IPS-18c (cell line): ENCODE measurements around the gene FTCD.
"Not testable (repeated sequence)": the region's sequence is repeated elsewhere in the genome, so short reads cannot be mapped to it uniquely, and the experiment has no call there.

Source experiments
- H3K4me3 ChIP-seq: 2 replicates; pipeline ENCODE4 v1.7.0; 2013; ENCODE audit warnings: low read depth, mild to moderate bottlenecking, low read length, moderate library complexity; ENCODE audit not compliant: insufficient read depth
- H3K9me3 ChIP-seq: one replicate; pipeline ENCODE4 v1.6.1; 2013; ENCODE audit warnings: mild to moderate bottlenecking, low read length, moderate library complexity; ENCODE audit not compliant: control insufficient read depth, insufficient read depth

Gene FTCD

DNA sequence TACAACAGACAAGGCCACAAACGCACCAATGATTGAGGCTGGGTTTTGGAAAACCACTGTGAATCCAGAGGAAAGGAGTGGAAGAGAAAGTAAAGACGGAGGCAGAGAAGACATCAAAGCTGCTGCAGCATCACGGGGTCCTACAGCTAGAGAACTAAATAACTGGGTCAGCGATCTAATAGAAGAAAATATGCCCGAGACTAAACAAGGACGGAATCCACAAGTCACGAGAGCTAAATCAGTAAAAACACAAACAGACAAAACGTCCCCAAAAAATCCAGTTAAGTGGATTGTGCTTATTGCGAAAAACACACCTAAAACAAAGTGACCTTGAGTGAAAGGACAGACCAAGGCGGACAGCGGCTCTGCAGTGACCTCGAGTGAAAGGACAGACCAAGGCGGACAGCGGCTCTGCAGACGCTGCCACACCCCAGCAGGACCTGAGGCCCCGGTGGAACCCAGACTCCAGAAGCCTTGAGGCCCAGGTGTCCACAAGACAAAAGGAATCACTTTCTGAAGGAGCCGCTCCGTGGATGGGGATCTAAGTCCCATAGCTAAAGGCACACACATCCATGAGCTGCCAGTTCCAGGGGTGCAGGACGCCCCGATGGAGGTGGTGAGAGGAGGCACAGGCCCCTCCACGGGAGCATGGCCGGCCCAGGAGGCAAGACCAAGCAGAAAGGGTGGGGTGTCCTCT lies 6.0 kb downstream of the FTCD start:
- H3K9me3 ChIP-seq, result no peaks in the 10 kb centered on the region
- H3K4me3 ChIP-seq, result no peak overlapping the region

DNA sequence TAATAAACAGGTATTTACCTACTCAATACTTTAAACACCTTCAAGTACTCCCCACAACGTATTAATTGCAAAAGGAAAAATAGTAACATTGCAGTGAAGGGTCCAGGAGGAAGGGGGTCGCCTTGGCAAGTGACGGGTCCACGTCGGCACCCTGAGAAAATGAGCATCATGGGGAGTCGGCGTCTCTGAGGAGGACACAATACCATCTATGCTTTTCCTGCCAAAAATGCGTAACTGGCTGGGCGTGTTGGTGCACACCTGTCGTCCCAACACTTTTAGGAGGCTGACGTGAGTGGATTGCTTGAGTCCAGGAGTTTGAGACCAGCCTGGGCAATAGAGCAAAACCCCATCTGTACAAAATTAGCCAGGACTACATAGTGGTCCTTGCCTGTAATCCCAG lies 7.3 kb downstream of the FTCD start:
- no peaks in the 10 kb centered on the region for H3K9me3 ChIP-seq
- no peak overlapping the region for H3K4me3 ChIP-seq

DNA sequence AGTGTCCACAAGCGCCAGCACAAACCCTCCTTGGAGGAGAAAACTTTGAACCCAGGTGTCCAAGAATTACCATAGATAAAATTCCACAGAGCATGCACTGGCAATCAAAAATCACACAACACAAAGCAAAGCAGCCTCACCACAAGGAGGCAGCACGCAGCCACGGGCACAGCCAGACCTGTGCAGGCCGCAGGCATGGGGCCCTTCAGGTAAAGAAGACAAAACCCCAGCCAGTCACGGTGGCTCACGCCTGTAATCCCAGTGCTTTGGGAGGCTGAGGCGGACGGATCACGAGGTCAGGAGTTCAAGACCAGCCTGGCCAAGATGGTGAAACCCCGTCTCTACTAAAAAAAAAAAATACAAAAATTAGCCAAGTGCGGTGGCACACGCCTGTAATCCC lies 8.0 kb downstream of the FTCD start:
- not testable (repeated sequence) for H3K4me3 ChIP-seq, H3K9me3 ChIP-seq

DNA sequence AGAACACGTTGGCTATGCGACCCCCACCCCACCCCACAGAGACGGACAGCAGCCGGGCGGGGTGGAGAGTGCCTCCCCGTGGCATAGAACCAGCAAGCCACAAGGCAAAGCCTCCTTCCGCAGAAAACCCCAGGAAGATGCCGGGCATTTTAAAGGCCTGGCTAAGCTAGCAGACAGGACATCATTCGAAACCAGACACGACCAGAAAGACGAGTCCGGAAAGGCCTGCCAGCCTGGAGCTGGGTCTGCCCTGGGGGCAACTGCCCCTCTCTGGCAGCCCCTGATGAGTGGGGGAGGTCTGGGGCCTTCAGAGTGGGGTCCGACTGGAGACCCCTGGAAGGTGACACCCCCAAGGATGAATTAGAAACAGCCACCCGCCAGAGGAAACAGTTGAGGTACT lies 8.5 kb downstream of the FTCD start:
- no peak overlapping the region for H3K4me3 ChIP-seq
- H3K9me3 ChIP-seq, result no peaks in the 10 kb centered on the region

DNA sequence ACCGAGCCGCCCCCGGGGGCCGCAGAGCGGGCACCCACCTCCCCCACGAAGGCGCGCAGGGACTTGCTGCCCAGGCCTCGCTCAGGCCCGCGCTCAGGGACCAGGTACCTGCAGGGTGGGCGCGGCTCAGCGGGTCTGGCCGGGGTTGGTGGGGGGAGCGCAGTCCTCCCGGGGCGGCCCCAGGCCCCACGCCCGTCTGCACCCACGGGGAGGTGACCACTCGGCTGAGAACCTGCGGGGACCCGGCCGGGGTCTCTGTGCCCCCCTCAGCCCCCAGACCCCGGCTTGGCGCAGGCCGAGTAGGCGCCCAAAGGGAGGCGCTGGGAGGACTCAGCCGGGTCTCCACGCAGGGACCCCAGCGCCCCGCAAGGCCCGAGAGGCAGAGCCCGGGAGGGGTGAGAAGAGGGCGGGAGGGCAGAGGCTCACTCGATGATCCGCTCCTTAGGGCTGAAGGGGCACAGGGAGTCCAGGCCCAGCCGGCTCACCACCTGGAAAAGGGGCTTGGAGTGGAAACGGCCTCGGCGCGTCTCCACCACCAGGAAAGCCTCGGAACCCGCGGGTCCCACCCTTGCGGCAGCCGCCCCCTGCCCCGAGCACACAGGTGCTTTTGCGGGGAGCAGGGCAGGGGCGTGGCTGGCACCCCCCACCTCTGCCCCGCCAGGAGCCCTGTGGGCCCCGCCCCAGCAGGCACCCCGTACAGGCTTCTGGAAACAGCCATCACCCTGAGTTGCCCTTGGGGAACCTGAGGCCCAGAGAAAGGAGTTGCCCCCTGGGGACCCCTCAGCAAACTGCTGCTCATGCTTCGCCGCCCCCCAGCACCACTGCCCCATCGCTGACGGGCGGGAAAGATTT lies 9.3 kb downstream of the FTCD start:
- H3K4me3 ChIP-seq, result no peak overlapping the region
- no peaks in the 10 kb centered on the region for H3K9me3 ChIP-seq

DNA sequence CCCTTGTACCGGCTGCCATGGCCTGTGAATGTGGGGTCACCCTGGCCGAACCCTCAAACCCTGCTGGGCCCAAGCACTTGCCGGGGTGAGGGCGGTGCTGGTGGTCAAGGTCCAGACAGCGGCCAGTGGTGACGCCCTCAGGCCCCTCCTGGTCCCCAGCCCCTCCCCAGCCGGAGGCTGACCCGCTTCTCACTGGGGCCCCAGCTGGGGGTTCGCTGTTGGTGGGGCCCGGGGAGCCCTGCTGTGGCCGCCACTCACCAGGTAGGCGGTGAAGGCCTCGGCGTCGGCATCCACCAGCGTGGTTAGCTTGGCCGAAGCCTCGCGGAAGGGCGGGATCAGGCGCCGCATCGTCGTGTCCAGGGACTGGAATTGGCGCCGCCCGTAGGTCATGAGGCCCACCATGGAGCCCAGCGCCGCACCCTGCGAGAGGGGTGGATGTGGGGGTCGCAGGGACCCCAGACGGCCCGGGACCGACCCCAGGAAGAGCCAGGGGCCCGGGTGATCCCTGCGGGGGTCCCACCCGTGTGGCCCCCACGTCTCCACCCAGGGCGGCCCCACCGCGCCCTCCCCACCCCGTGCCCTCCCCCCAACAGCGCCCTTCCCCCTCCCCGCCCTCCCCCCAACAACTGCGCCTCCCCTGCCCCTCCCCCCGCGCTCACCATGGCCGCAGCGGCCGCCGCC lies 10.1 kb downstream of the FTCD start:
- Histone ChIP-seq H3K4me3 (no peak overlapping the region), H3K9me3 (no peaks in the 10 kb centered on the region)

DNA sequence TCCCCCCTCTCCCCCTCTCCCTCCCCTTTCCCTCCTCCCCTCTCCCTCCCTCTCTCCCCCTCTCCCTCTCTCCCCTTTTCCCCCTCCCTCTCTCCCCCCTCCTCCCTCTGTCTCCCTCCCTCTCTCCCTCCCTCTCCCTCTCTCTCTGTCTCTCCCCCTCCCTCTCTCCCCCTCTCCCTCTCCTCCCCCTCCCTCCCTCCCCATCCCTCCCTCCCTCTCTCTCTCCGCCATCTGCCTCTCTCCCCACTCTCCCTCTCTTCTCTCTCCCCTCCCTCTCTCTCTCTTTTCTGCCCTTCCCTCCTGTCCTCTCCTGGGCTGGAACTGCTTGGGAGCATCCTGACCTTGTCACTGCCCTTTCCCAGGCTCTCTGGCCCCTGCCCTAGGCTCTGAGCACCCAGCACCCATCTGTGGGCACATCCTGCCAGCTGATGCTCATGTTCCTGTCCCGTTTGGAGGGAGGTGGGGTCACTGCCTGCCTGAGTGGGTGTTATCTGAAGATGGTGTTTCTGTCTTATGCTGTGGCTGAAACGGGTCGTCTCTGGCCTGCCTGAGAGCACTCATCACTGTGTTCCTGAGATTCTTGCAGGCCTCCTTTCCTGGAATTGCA lies 10.8 kb downstream of the FTCD start:
- H3K4me3 ChIP-seq, result no peak overlapping the region

DNA sequence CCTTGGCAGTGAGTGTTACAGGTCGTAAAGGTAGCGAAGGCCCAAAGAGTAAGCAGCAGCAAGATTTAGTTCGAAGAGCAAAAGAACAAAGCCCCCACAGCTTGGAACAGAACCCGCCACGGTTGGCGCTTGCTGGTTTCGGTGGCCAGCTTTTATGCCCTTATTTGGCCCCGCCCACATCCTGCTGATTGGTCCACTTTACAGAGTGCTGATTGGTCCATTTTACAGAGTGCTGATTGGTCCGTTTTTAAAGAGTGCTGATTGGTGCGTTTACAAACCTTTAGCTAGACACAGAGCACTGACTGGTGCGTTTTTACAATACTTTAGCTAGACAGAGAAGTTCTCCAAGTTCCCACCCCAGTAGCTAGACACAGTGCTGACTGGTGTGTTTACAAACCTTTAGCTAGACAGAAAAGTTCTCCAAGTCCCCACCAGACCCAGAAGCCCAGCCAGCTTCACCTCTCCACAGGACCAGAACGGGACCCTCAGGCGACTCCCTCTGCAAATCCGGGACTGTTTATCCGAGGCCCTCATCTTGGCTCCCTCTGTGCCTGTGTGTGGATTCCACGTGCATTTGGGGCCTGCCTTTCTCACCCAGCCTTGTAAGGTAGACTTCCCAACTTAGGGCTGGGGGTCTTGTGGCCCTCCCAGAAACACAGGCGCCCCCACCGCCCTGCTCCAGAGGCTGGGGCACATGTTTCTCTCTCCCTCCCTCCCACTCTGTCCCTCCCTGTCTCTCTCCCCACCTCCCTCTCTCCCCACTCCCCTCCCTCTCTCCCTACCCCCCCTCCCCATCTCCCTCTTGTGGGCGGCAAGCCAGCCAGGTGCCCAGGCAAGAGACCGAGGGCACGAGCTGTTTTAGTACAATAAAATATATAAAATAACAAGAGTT lies 12.6 kb downstream of the FTCD start:
- no peak overlapping the region for H3K4me3 ChIP-seq
- H3K9me3 ChIP-seq, result no peaks in the 10 kb centered on the region

More for the DNA sequence above, 10.8 kb downstream of the FTCD start:
- H3K9me3 ChIP-seq, result no peaks in the 10 kb centered on the region

DNA sequence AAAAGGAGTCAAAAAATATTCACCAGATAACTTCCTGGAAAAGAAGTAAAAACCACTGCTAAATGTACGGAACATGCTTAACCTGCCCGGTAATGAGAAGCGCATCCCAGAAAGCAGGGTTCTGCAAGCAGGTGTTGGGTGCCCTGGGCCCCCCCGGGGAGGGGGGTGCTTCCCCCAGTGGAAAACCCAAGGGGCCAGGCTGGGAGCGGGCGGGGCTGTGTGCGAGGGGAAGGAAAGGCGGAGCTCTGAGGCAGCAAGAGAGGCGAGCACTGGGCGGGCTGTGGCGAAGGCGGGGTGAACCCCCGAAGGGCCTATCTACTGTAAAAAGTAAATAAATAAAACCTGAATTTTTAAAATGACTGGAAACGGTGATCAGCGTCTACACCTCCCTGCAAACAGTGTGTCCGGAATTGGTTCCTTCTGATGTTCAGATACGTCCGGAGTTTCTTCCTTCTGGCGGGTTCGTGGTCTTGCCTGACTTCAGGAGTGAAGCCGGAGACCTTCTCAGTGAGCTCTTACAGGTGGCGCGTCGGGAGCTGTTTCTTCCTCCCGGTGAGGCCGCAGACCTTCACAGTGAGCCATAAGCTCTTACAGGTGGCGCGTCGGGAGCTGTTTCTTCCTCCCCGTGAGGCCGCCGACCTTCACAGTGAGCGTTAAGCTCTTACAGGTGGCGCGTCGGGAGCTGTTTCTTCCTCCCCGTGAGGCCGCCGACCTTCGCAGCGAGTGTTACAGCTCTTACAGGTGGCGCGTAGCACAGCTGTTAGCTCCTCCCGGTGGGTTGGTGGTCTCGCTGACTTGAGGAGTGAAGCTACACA lies 13.4 kb downstream of the FTCD start:
- Histone ChIP-seq H3K4me3 (no peak overlapping the region), H3K9me3 (no peaks in the 10 kb centered on the region)

DNA sequence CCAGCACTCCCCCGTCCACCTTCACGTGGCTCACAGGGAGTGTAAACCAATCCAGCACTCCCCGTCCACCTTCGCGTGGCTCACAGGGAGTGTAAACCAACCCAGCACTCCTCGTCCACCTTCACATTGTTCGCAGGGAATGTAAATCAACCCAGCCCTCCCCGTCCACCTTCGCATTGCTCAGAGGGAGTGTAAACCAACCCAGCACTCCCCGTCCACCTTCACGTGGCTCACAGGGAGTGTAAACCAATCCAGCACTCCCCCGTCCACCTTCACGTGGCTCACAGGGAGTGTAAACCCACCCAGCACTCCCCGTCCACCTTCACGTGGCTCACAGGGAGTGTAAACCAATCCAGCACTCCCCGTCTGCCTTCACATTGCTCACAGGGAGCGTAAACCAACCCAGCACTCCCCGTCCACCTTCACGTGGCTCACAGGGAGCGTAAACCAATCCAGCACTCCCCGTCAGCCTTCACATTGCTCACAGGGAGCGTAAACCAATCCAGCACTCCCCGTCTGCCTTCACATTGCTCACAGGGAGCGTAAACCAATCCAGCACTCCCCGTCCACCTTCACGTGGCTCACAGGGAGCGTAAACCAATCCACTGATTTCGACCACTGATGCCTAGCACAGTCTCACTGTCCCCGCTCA lies 14.9 kb downstream of the FTCD start:
- H3K9me3 ChIP-seq, H3K4me3 ChIP-seq: not testable (repeated sequence)

DNA sequence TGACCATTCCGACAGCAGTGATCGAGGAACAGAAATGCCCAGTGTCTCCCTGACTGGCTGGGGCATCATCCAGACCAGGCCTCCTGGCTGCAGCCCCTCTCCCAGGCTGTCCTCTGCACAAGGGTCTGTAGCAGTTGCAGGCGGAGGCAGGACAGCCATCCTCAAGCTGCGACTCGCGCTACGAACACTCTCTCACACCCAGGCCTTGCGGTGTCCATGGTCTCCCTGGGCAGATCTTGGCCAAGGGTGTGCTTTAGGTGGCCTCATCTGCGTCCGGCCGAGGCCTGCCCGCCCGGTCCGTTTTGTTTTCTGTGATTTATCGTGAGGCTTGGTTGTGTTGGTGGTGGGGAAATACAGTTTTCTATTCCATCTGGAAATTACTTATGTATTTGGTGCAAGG lies 15.7 kb downstream of the FTCD start:
- Histone ChIP-seq H3K9me3 (no peaks in the 10 kb centered on the region), H3K4me3 (no peak overlapping the region)

DNA sequence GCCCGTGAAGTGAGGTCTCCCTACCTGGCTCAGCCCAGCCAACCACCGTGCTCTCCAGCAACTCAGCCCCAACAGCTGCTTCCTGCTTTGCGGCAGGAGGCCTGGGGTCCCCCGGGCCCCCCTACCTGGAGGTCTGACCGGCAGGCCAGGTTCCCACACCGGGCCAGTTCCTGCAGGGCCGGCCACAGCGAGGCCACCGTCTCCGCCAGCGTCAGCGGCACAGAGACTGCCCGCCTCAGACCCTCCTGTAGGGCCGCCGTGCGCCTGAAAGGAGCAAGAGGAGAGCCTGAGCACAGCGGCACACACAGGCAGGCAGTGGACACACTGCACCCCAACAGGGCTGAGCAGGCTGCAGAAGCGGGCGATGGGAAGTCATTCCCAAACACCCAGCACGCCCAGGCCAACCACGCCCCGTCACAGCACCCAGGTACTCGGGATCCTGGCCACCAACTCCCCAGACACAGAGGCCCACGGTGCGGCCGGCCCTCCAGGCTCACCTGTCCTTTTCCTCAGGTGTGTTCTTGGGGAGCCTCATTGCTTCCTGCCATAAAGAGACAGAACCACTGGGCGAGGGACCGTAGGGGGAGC lies 16.9 kb downstream of the FTCD start:
- Histone ChIP-seq H3K4me3 (no peak overlapping the region), H3K9me3 (no peaks in the 10 kb centered on the region)

DNA sequence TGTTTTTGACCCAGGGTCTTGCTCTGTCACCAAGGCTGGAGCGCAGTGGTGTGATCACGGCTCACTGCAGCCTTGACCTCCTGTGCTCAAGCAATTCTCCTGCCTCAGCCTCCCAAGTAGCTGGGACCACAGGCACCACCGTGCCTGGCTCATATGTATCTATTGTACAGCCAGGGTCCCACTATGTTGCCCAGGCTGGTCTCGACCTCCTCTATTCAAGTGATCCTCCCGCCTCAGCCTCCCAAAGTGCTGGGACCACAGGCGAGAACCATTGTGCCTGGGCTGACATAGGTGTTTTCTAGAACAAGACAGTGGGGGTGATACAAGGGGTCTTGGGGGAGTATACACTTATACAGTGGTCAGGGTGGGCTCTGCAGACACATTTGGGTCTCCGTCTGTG lies 17.5 kb downstream of the FTCD start:
- no peak overlapping the region for H3K4me3 ChIP-seq
- no peaks in the 10 kb centered on the region for H3K9me3 ChIP-seq

DNA sequence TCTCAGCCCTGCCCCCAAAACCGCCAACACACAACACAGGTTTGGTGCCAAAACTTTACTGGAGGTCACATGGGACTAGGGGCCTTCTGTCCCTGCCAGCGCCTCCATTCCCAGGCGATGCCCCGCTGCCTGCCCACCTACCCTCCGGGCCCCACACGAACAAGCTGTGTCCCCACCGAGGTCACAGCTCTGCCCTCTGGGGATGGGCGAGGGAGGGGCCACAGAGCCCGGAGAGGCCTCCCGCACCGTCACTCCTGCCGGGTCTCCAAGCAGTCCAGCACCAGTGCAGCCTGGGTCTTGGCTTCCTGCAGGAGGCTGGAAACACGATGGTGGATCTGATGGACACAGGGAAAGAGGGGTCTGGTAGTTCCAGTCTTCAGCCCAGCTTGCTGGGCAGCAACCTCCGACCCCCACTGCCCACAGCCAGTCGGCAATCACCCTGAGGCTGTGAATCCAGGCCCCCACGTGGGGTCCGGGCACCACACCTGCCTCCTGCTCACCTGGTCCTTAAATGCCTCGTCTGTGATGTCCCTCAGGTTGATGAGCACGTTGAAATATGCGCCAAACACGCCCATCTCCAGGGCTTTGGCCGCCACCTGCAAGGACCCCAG lies 18.5 kb downstream of the FTCD start:
- Histone ChIP-seq H3K9me3 (no peaks in the 10 kb centered on the region), H3K4me3 (no peak overlapping the region)

DNA sequence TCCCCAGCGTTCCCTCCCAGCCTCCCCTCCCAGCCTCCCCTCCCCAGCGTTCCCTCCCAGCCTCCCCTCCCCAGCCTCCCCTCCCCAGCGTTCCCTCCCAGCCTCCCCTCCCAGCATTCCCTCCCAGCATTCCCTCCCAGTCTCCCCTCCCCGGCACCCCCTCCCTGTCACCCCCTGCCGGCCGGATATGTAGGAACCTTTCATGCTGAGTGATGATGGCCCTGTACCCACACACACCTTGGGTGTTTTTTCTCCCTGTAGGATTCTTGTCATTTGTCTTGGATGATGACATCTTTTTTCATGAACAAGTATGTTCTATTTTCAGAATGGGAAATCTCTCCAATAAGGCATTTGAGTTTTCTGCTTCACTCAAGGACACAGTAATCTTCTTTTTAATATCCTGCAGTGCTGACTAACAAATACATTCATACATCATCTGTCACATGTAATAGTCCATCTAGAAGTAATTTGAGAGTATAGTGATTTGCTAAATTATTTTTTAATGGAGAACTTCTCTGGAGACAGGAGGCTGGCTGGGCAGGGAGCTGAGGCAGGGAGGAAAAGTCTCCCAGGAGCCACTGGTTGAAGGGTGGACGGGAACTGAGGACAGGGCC lies 19.5 kb downstream of the FTCD start:
- H3K9me3 ChIP-seq, result no peaks in the 10 kb centered on the region
- no peak overlapping the region for H3K4me3 ChIP-seq
